ENCODE data around the gene GRID2.

DNA sequence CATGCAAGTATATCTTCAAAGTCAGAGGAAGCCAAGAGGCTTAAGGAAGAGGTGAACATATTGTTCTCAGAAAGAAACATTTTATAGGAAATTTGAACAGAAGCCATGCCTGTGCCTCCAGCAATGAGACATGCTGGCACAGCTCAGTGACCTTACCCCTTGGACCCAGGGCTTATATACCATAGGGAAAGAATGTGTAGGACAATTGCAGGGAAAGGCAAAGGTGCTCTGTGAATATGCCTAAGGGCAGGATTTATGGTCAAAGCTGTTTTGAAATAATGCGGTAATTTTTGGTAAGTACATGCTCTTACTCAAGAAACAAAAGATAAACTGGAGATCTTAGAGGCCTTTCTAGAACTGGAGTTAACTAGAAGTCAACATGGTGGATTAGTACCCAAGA, 568.8 kb downstream of the GRID2 start:
- TF ChIP-seq, protein P1, sequence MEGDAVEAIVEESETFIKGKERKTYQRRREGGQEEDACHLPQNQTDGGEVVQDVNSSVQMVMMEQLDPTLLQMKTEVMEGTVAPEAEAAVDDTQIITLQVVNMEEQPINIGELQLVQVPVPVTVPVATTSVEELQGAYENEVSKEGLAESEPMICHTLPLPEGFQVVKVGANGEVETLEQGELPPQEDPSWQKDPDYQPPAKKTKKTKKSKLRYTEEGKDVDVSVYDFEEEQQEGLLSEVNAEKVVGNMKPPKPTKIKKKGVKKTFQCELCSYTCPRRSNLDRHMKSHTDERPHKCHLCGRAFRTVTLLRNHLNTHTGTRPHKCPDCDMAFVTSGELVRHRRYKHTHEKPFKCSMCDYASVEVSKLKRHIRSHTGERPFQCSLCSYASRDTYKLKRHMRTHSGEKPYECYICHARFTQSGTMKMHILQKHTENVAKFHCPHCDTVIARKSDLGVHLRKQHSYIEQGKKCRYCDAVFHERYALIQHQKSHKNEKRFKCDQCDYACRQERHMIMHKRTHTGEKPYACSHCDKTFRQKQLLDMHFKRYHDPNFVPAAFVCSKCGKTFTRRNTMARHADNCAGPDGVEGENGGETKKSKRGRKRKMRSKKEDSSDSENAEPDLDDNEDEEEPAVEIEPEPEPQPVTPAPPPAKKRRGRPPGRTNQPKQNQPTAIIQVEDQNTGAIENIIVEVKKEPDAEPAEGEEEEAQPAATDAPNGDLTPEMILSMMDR (IDR thresholded peaks at IDR 0.05): no peak
- no peak for TF ChIP-seq POLR2A (IDR thresholded peaks at IDR 0.05)

All from tibial nerve (tissue), 3 donors.